H9 (cell line): ENCODE data around the gene SATB1. TPM values are rescaled to one million over a fixed set of nuclear protein-coding genes. Genes with fewer than 3 reads are reported as not detected.

Source experiments
- DNase-seq: peaks from one replicate; pipeline ENCODE4 v3.0.0-alpha.2; 2017
- H2AFZ ChIP-seq: one replicate; pipeline ENCODE4 v1.6.1; 2013; ENCODE audit warnings: mild to moderate bottlenecking, low read length, control low read depth, moderate library complexity
- H2AK5ac ChIP-seq: 2 replicates; pipeline ENCODE4 v1.6.1; 2013; ENCODE audit warnings: low read length, control low read depth, mixed read lengths; ENCODE audit not compliant: insufficient read length
- H2BK120ac ChIP-seq: one replicate; pipeline ENCODE4 v1.6.1; 2013; ENCODE audit warnings: low read depth, mild to moderate bottlenecking, low read length, control low read depth, inconsistent platforms; ENCODE audit not compliant: poor library complexity, severe bottlenecking
- H2BK12ac ChIP-seq: 2 replicates; pipeline ENCODE4 v1.6.1; 2013; ENCODE audit warnings: low read length, control low read depth, mixed read lengths, low read depth; ENCODE audit not compliant: insufficient read length
- H2BK15ac ChIP-seq: 2 replicates; pipeline ENCODE4 v1.6.1; 2013; ENCODE audit warnings: low read depth, low read length, control low read depth
- H2BK20ac ChIP-seq: one replicate; pipeline ENCODE4 v1.6.1; 2013; ENCODE audit warnings: low read depth, mild to moderate bottlenecking, low read length, control low read depth, inconsistent platforms; ENCODE audit not compliant: poor library complexity, severe bottlenecking
- H2BK5ac ChIP-seq: 2 replicates; pipeline ENCODE4 v1.6.1; 2013; ENCODE audit warnings: low read length, control low read depth, mixed read lengths; ENCODE audit not compliant: insufficient read length
- H3K14ac ChIP-seq: 2 replicates; pipeline ENCODE4 v1.6.1; 2013; ENCODE audit warnings: low read length, control low read depth; ENCODE audit not compliant: insufficient read depth
- H3K18ac ChIP-seq: 2 replicates; pipeline ENCODE4 v1.6.1; 2013; ENCODE audit warnings: low read depth, mild to moderate bottlenecking, mixed read lengths, low read length, control low read depth; ENCODE audit not compliant: insufficient read length
- H3K23ac ChIP-seq: 2 replicates; pipeline ENCODE4 v1.6.1; 2013; ENCODE audit warnings: low read length, control low read depth, mixed read lengths, low read depth; ENCODE audit not compliant: insufficient read length
- H3K23me2 ChIP-seq: 2 replicates; pipeline ENCODE4 v1.6.1; 2013; ENCODE audit warnings: low read depth, mild to moderate bottlenecking, mixed read lengths, low read length, control low read depth; ENCODE audit not compliant: insufficient read length, poor library complexity, severe bottlenecking
- H3K27ac ChIP-seq: 2 replicates; pipeline ENCODE4 v1.5.1; 2013; ENCODE audit warnings: low read length, control low read depth, mixed read lengths, low read depth; ENCODE audit not compliant: insufficient read length
- H3K27me3 ChIP-seq: 2 replicates; pipeline ENCODE4 v1.6.1; 2013; ENCODE audit warnings: low read length, control low read depth, inconsistent platforms; ENCODE audit not compliant: insufficient read depth
- H3K4ac ChIP-seq: 2 replicates; pipeline ENCODE4 v1.6.1; 2013; ENCODE audit warnings: low read depth, mild to moderate bottlenecking, control low read depth, inconsistent platforms, low read length, moderate library complexity
- H3K4me1 ChIP-seq: 2 replicates; pipeline ENCODE4 v1.6.1; 2013; ENCODE audit warnings: low read length, control low read depth, inconsistent platforms; ENCODE audit not compliant: insufficient read depth
- H3K4me2 ChIP-seq: 2 replicates; pipeline ENCODE4 v1.6.1; 2013; ENCODE audit warnings: low read length, control low read depth, mixed read lengths; ENCODE audit not compliant: insufficient read length, insufficient read depth
- H3K56ac ChIP-seq: 2 replicates; pipeline ENCODE4 v1.6.1; 2013; ENCODE audit warnings: low read depth, mild to moderate bottlenecking, mixed read lengths, low read length, control low read depth; ENCODE audit not compliant: insufficient read length
- H3K79me1 ChIP-seq: 2 replicates; pipeline ENCODE4 v1.6.1; 2013; ENCODE audit warnings: low read depth, mild to moderate bottlenecking, moderate library complexity, low read length, control low read depth, inconsistent platforms; ENCODE audit not compliant: insufficient read depth, poor library complexity, severe bottlenecking
- H3K79me2 ChIP-seq: 2 replicates; pipeline ENCODE4 v1.6.1; 2013; ENCODE audit warnings: low read length, control low read depth, inconsistent platforms; ENCODE audit not compliant: insufficient read depth
- H3K9ac ChIP-seq: 2 replicates; pipeline ENCODE4 v1.6.1; 2013; ENCODE audit warnings: low read length, control low read depth, mixed read lengths; ENCODE audit not compliant: insufficient read length; ENCODE audit errors: extremely low read depth
- H3K9me3 ChIP-seq: one replicate; pipeline ENCODE4 v1.6.1; 2013; ENCODE audit warnings: low read depth, low read length, inconsistent platforms; ENCODE audit not compliant: control insufficient read depth
- H3T11ph ChIP-seq: one replicate; pipeline ENCODE4 v1.6.1; 2013; ENCODE audit warnings: mild to moderate bottlenecking, low read length, control low read depth, inconsistent platforms
- H4K20me1 ChIP-seq: one replicate; pipeline ENCODE4 v1.6.1; 2013; ENCODE audit not compliant: control insufficient read depth, insufficient read length, insufficient read depth
- H4K5ac ChIP-seq: 2 replicates; pipeline ENCODE4 v1.6.1; 2013; ENCODE audit warnings: low read depth, mild to moderate bottlenecking, mixed read lengths, low read length, control low read depth; ENCODE audit not compliant: insufficient read length
- H4K8ac ChIP-seq: replicated peaks from 2 replicates; pipeline ENCODE4 v1.6.1; 2013; ENCODE audit warnings: low read length, control low read depth, mixed read lengths, low read depth; ENCODE audit not compliant: insufficient read length
- H4K91ac ChIP-seq: 2 replicates; pipeline ENCODE4 v1.6.1; 2013; ENCODE audit warnings: low read depth, mild to moderate bottlenecking, moderate library complexity, mixed read lengths, low read length, control low read depth; ENCODE audit not compliant: insufficient read length
- H3K27ac Mint-ChIP-seq, 3 experiments: 2 replicates in 2 of 3; 3 replicates in 1 of 3; pipeline ENCODE4 v1.8.0; 2020 to 2021; ENCODE audit warnings: mixed read lengths in 3 of 3, mild to moderate bottlenecking in 1 of 3, moderate library complexity in 1 of 3
- H3K27me3 Mint-ChIP-seq: 2 replicates; pipeline ENCODE4 v1.8.0; 2021; ENCODE audit warnings: low read depth, mild to moderate bottlenecking, moderate library complexity, mixed read lengths
- H3K36me3 Mint-ChIP-seq, 3 experiments: 2 replicates in 2 of 3; 3 replicates in 1 of 3; pipeline ENCODE4 v1.8.0; 2020 to 2021; ENCODE audit warnings: low read depth in 3 of 3, mixed read lengths in 3 of 3; ENCODE audit not compliant: insufficient read depth in 1 of 3
- H3K4me1 Mint-ChIP-seq, 2 experiments: 2 replicates each; pipeline ENCODE4 v1.8.0; 2020; ENCODE audit warnings: mixed read lengths in 2 of 2
- H3K4me3 Mint-ChIP-seq, 2 experiments: 2 replicates in 1 of 2; 3 replicates in 1 of 2; pipeline ENCODE4 v1.8.0; 2020 to 2021; ENCODE audit warnings: mild to moderate bottlenecking in 2 of 2, mixed read lengths in 2 of 2, moderate library complexity in 1 of 2
- H3K9me3 Mint-ChIP-seq, 2 experiments: 2 replicates in 1 of 2; 3 replicates in 1 of 2; pipeline ENCODE4 v1.8.0; 2020; ENCODE audit warnings: mild to moderate bottlenecking in 2 of 2, mixed read lengths in 2 of 2, moderate library complexity in 1 of 2
- CTCF ChIP-seq: fragments of 200-600 bp; sonication (generic); conservative IDR thresholded peaks from 3 replicates; pipeline ENCODE4 v1.8.0; 2021; ENCODE audit warnings: antibody characterized with exemption, mild to moderate bottlenecking
- WGBS: extraction: QIAGEN DNeasy Blood & Tissue Kit; methylation state at CpG from one replicate; pipeline ENCODE4 v1.1.7; 2013; ENCODE audit warnings: missing lambda C conversion rate, low lambda C conversion rate, mixed read lengths; ENCODE audit not compliant: insufficient read length; ENCODE audit errors: extremely low coverage; 5-methylcytosine and 5-hydroxymethylcytosine counted together
- total RNA-seq: library from RNA; stranded (reverse); gene quantifications from 2 replicates; pipeline ENCODE4 v1.2.1, GENCODE V29; 2021

Gene SATB1
- total RNA-seq, 1 experiment from 2014 or later: 30.7 TPM

GRCh38 chr3:18402239-18402799, 22.8 kb downstream of the SATB1 start:
- no peak overlapping the region for H4K91ac ChIP-seq
- H3K9ac ChIP-seq: no peak overlapping the region
- no peak overlapping the region for H2AK5ac ChIP-seq
- H3K56ac ChIP-seq: no peak overlapping the region
- H3K79me2 ChIP-seq: no peaks in the 10 kb centered on the region
- H2BK20ac ChIP-seq: no peak overlapping the region
- no peak overlapping the region for H3T11ph ChIP-seq
- H3K27ac ChIP-seq: no peak overlapping the region
- no peak overlapping the region for H3K23ac ChIP-seq
- Mint-ChIP-seq H3K9me3 (no peaks in the 10 kb centered on the region), H3K36me3 (no peaks in the 10 kb centered on the region; a peak in 1 of 7 replicates), H3K27me3 (no peaks in the 10 kb centered on the region), H3K27ac (no peak overlapping the region; a peak in 1 of 7 replicates), H3K4me1 (no peaks in the 10 kb centered on the region), H3K4me3 (no peak overlapping the region)
- H2BK12ac ChIP-seq: no peak overlapping the region
- no peak overlapping the region for H2BK15ac ChIP-seq
- no peaks in the 10 kb centered on the region for H3K9me3 ChIP-seq
- no peaks in the 10 kb centered on the region for H3K27me3 ChIP-seq
- no peaks in the 10 kb centered on the region for H3K4me1 ChIP-seq
- H2AFZ ChIP-seq: no peak overlapping the region
- H2BK120ac ChIP-seq: no peak overlapping the region
- no peak overlapping the region for H3K18ac ChIP-seq
- no CpG with 5 or more reads among the region's 3 CpGs for WGBS
- no peak overlapping the region for H2BK5ac ChIP-seq
- no peak overlapping the region for H3K14ac ChIP-seq
- H3K23me2 ChIP-seq: no peaks in the 10 kb centered on the region
- no peak overlapping the region for H4K5ac ChIP-seq
- no peak overlapping the region for H4K8ac ChIP-seq
- H4K20me1 ChIP-seq: no peaks in the 10 kb centered on the region
- DNase-seq: no peak
- TF ChIP-seq CTCF: no peak
- no peak overlapping the region for H3K4ac ChIP-seq
- no peak overlapping the region for H3K4me2 ChIP-seq
- H3K79me1 ChIP-seq: no peaks in the 10 kb centered on the region
